Hepatocyte (in vitro differentiated cells): ENCODE measurements around the gene RPL41.

ENCODE experiments used
- CTCF ChIP-seq: fragments of 200-600 bp; sonication (generic); IDR thresholded peaks from 2 replicates; pipeline ENCODE4 v1.5.1; 2016; ENCODE audit warnings: antibody characterized with exemption, mild to moderate bottlenecking; ENCODE audit not compliant: poor library complexity
- EZH2 ChIP-seq: fragments of 200-600 bp; sonication (generic); IDR thresholded peaks from 2 replicates; pipeline ENCODE4 v1.6.1; 2016; ENCODE audit warnings: antibody characterized with exemption, mild to moderate bottlenecking, borderline replicate concordance
- EZH2phosphoT487 ChIP-seq: fragments of 200-600 bp; sonication (generic); IDR thresholded peaks from one replicate; pipeline ENCODE4 v1.6.1; 2018; ENCODE audit warnings: antibody characterized with exemption, mild to moderate bottlenecking, low read depth, moderate library complexity; ENCODE audit not compliant: unreplicated experiment, severe bottlenecking

DNA sequence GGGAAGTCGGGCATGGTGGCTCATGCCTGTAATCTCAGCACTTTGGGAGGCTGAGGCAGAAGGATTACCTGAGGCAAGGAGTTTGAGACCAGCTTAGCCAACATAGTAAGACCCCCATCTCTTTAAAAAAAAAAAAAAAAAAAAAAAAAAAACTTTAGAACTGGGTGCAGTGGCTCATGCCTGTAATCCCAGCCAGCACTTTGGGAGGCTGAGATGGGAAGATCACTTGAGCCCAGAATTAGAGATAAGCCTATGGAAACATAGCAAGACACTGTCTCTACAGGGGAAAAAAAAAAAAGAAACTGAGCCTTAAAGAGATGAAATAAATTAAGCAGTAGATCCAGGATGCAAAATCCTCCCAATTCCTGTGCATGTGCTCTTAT is 13.8 kb upstream of the RPL41 start:
- TF ChIP-seq CTCF (no peak), EZH2phosphoT487 (no peak), EZH2 (no peak)
